Choroid plexus epithelial cell (primary cell): ENCODE results near the gene ALG9.

ENCODE experiments used
- DNase-seq: peaks from one replicate; pipeline ENCODE4 v3.0.0-alpha.2; 2010; ENCODE audit warnings: low read depth
- H3K4me3 ChIP-seq: 2 replicates; pipeline ENCODE4 v1.5.1; 2011; ENCODE audit warnings: low read depth, mild to moderate bottlenecking, control low read depth, low read length, moderate library complexity
- TF ChIP-seq, protein P1 (sequence below): conservative IDR thresholded peaks from 2 replicates; pipeline ENCODE4 v1.5.1; 2011; ENCODE audit warnings: low read depth, mild to moderate bottlenecking, control low read depth, inconsistent platforms, low read length, moderate library complexity

Gene ALG9

GRCh38 chr11:111913997-111914396 is 42.6 kb upstream of the ALG9 start:
- TF ChIP-seq, protein P1, sequence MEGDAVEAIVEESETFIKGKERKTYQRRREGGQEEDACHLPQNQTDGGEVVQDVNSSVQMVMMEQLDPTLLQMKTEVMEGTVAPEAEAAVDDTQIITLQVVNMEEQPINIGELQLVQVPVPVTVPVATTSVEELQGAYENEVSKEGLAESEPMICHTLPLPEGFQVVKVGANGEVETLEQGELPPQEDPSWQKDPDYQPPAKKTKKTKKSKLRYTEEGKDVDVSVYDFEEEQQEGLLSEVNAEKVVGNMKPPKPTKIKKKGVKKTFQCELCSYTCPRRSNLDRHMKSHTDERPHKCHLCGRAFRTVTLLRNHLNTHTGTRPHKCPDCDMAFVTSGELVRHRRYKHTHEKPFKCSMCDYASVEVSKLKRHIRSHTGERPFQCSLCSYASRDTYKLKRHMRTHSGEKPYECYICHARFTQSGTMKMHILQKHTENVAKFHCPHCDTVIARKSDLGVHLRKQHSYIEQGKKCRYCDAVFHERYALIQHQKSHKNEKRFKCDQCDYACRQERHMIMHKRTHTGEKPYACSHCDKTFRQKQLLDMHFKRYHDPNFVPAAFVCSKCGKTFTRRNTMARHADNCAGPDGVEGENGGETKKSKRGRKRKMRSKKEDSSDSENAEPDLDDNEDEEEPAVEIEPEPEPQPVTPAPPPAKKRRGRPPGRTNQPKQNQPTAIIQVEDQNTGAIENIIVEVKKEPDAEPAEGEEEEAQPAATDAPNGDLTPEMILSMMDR: no peak
- H3K4me3 ChIP-seq: no peak overlapping the region
- peak; percentile 64 for DNase-seq

- DNase-seq: no peak
- TF ChIP-seq, protein P1: no peak
- H3K4me3 ChIP-seq: peak overlapping the region; percentile 5
These were observed 41.9 kb upstream of the ALG9 start for GRCh38 chr11:111913031-111913861.

DNA sequence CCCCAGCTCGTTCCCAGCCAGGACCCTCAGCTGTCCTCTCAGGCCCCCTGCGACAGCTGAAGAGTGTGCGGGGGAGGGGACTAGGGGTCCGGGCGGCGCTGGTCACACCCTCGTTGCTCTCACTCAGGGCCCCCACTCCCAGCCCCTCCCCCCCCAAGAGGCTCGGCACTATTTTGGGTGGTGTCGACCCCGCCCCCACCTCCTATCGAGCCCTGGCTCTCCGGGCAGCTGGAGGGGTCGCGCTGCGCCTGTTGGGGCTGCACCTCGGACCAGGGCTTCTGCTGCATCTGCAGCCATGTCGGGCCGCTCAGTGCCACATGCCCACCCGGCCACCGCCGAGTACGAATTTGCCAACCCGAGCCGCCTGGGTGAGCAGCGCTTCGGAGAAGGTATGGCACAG is 41.2 kb upstream of the ALG9 start, which contains the start of gene HSPB2:
TSS of gene HSPB2 (plus strand) at position 200 of the 400 bp plus-strand sequence. CDS start at position 296, 96 bp downstream.
- TF ChIP-seq, protein P1: no peak
- no peak for DNase-seq
- peak within 1 kb of the TSS; percentile 41 for H3K4me3 ChIP-seq

DNA sequence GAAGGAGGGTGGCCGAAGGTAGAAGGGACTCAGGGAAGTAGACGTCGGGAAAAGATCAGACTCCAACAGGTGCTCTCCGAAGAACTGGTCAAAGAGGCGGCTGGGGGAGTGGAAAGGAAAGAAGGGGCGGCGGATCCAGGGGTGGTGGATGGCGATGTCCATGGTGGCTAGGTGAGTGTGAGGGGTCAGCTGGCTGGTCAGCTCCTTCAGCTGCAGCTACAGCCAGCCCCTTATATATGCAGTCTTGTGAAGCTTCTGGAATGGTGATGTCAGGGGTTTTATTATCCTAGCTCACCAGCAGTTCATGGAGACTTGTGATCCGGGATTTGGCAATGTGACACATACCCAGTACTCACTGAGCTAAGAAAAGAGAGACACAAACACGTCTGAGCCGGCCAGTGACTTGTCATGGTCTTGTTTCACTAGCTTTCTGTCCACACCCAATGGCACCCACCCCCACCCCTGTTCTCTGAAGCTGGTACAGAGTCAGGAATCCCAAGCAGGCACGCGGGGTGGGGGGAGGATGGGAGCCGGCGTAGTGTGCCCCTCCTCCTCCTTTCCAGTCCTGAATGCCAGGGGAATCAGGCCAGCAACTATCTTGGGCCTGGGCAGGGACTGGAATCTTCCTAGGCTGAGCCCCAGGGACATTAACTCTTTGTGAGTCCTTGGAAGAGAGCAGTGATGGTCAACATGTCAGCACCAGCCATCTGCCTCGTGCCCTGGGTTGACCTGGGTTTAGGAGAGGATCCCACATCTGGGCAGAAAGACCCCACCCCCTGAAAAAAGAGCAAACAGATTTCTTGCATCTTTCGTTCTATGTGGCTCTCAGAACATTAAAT is 40.4 kb upstream of the ALG9 start, which contains the start of gene CRYAB:
TSS of gene CRYAB (minus strand) at position 208 of the 839 bp plus-strand sequence. CDS start at position 162, 46 bp downstream.
- H3K4me3 ChIP-seq: peak within 1 kb of the TSS; percentile 41
- peak; percentile 69 for DNase-seq
- TF ChIP-seq, protein P1: no peak

- DNase-seq: no peak
- no peak overlapping the region for H3K4me3 ChIP-seq
- TF ChIP-seq, protein P1: no peak
These were observed 39.5 kb upstream of the ALG9 start for GRCh38 chr11:111910676-111911562.

- DNase-seq: no peak
- no peak overlapping the region for H3K4me3 ChIP-seq
- TF ChIP-seq, protein P1: no peak
These were observed 38.0 kb upstream of the ALG9 start for GRCh38 chr11:111909378-111909777.
